Stimulated activated CD8-positive, alpha-beta memory T cell treated with anti-CD3 and anti-CD28 coated beads, Interleukin-4, amount 100 ng/mL, for 4 hours (primary cell): ENCODE results near the gene SENP7.
"Not testable (repeated sequence)": the region's sequence is repeated elsewhere in the genome, so short reads cannot be mapped to it uniquely, and the experiment has no call there.

Experiments
- DNase-seq, 2 donors: peaks; one replicate each; pipeline ENCODE4 v3.0.0-alpha.2; 2020; ENCODE audit warnings: low read depth in 2 of 2, low spot score in 1 of 2

SENP7 gene

GRCh38 chr3:101329016-101329673 lies 183.9 kb downstream of the SENP7 start:
- no peak for DNase-seq

GRCh38 chr3:101325393-101326134 lies 187.4 kb downstream of the SENP7 start:
- DNase-seq, result no peak

- no peak for DNase-seq
Measured at GRCh38 chr3:101320475-101320874, 192.5 kb downstream of the SENP7 start, which contains the start of gene IMPG2. IMPG2 (minus strand) TSS chr3:101320575; CDS start chr3:101320372, 203 bp downstream.

- DNase-seq, result no peak
Measured at GRCh38 chr3:101319531-101319930, 193.5 kb downstream of the SENP7 start.

- no peak for DNase-seq
Measured at GRCh38 chr3:101312545-101312944, 200.5 kb downstream of the SENP7 start.

GRCh38 chr3:101311676-101312075 lies 201.3 kb downstream of the SENP7 start:
- DNase-seq, result no peak

GRCh38 chr3:101310978-101311375 lies 202.0 kb downstream of the SENP7 start:
- no peak for DNase-seq

- DNase-seq, result not testable (repeated sequence)
Measured at GRCh38 chr3:101308147-101308772, 204.8 kb downstream of the SENP7 start.

GRCh38 chr3:101303836-101304235 lies 209.2 kb downstream of the SENP7 start:
- DNase-seq, result no peak

- no peak for DNase-seq
Measured at GRCh38 chr3:101303089-101303731, 209.8 kb downstream of the SENP7 start.

- no peak for DNase-seq
Measured at GRCh38 chr3:101300073-101300472, 212.9 kb downstream of the SENP7 start.

GRCh38 chr3:101292027-101292426 lies 221.0 kb downstream of the SENP7 start:
- DNase-seq, result no peak

GRCh38 chr3:101288294-101288693 lies 224.7 kb downstream of the SENP7 start:
- DNase-seq, result no peak

GRCh38 chr3:101284757-101285156 lies 228.3 kb downstream of the SENP7 start:
- DNase-seq, result no peak

GRCh38 chr3:101281521-101282030 lies 231.4 kb downstream of the SENP7 start:
- no peak for DNase-seq

- DNase-seq, result no peak
Measured at GRCh38 chr3:101279765-101280385, 233.1 kb downstream of the SENP7 start.

GRCh38 chr3:101279162-101279561 lies 233.8 kb downstream of the SENP7 start:
- no peak for DNase-seq

- DNase-seq, result no peak
Measured at GRCh38 chr3:101278727-101279126, 234.3 kb downstream of the SENP7 start.
